Cerebellar nuclear complex (tissue), 1 donor: Measurements from ENCODE around the gene TMEM117.
"Not testable (repeated sequence)": the region's sequence is repeated elsewhere in the genome, so short reads cannot be mapped to it uniquely, and the experiment has no call there.

ENCODE experiments used
- DNase-seq, 2 experiments: peaks; one replicate each; lab custom pipeline; 2025; lab: John Stamatoyannopoulos, UW

Gene TMEM117

GRCh38 chr12:44099486-44099885, 263.6 kb downstream of the TMEM117 start:
- DNase-seq: no peak

- no peak for DNase-seq
These were observed 264.4 kb downstream of the TMEM117 start for GRCh38 chr12:44100264-44100663.

- no peak for DNase-seq
These were observed 265.6 kb downstream of the TMEM117 start for GRCh38 chr12:44101475-44101874.

- no peak for DNase-seq
These were observed 279.0 kb downstream of the TMEM117 start for GRCh38 chr12:44114906-44115305.

- DNase-seq: no peak
These were observed 281.5 kb downstream of the TMEM117 start for GRCh38 chr12:44117337-44117736.

GRCh38 chr12:44118946-44119345, 283.1 kb downstream of the TMEM117 start:
- no peak for DNase-seq

- no peak for DNase-seq
These were observed 290.9 kb downstream of the TMEM117 start for GRCh38 chr12:44126806-44127205.

- DNase-seq: no peak
These were observed 292.3 kb downstream of the TMEM117 start for GRCh38 chr12:44127966-44128710.

GRCh38 chr12:44143175-44143574, 307.3 kb downstream of the TMEM117 start:
- peak; percentile 62 to 71 for DNase-seq

GRCh38 chr12:44148936-44149335, 313.1 kb downstream of the TMEM117 start:
- no peak for DNase-seq

GRCh38 chr12:44154128-44154527, 318.2 kb downstream of the TMEM117 start:
- no peak for DNase-seq

GRCh38 chr12:44155358-44155757, 319.5 kb downstream of the TMEM117 start:
- DNase-seq: no peak

GRCh38 chr12:44157359-44157758, 321.5 kb downstream of the TMEM117 start:
- no peak for DNase-seq

GRCh38 chr12:44158746-44159145, 322.9 kb downstream of the TMEM117 start:
- peak in 1 of 2 experiments; percentile 15 for DNase-seq

- peak in 1 of 2 experiments; percentile 17 for DNase-seq
These were observed 323.3 kb downstream of the TMEM117 start for GRCh38 chr12:44159216-44159615.

GRCh38 chr12:44159862-44160261, 324.0 kb downstream of the TMEM117 start:
- DNase-seq: peak; percentile 6 to 47

GRCh38 chr12:44162961-44163360, 327.1 kb downstream of the TMEM117 start:
- DNase-seq: no peak

- no peak for DNase-seq
These were observed 338.2 kb downstream of the TMEM117 start for GRCh38 chr12:44174053-44174452.

- no peak for DNase-seq
These were observed 348.8 kb downstream of the TMEM117 start for GRCh38 chr12:44184499-44185206.

GRCh38 chr12:44193281-44193680, 357.4 kb downstream of the TMEM117 start:
- no peak for DNase-seq

- DNase-seq: not testable (repeated sequence)
These were observed 359.8 kb downstream of the TMEM117 start for GRCh38 chr12:44195719-44196118.

GRCh38 chr12:44206045-44206444, 370.2 kb downstream of the TMEM117 start:
- no peak for DNase-seq

GRCh38 chr12:44217146-44217883, 381.4 kb downstream of the TMEM117 start:
- DNase-seq: no peak
